Neural cell (in vitro differentiated cells): ENCODE results near the gene HUWE1. TPM values are rescaled to one million over a fixed set of nuclear protein-coding genes. Genes with fewer than 3 reads are reported as not detected.

Source experiments
- H2AFZ ChIP-seq: fragments of 200-600, 300-800 bp; sonication (generic), shearing (Covaris generic); 2 replicates; pipeline ENCODE4 v1.6.0; 2014; ENCODE audit warnings: low read depth, mild to moderate bottlenecking, antibody characterized with exemption, low read length, moderate library complexity
- H3F3A ChIP-seq: fragments of 200-600 bp; shearing (Covaris generic); 2 replicates; pipeline ENCODE4 v1.6.1; 2016; ENCODE audit warnings: mild to moderate bottlenecking, moderate library complexity, mixed read lengths, antibody characterized with exemption, low read length; ENCODE audit not compliant: insufficient read depth, poor library complexity, severe bottlenecking
- H3K27ac ChIP-seq: fragments of 200-600, 300-800 bp; sonication (generic), shearing (Covaris generic); 2 replicates; pipeline ENCODE4 v1.5.1; 2014; ENCODE audit warnings: mild to moderate bottlenecking, low read length, moderate library complexity
- H3K27me3 ChIP-seq: fragments of 300-800, 200-600 bp; sonication (generic), shearing (Covaris generic); 2 replicates; pipeline ENCODE4 v1.6.0; 2014; ENCODE audit warnings: mild to moderate bottlenecking, low read depth, low read length, moderate library complexity; ENCODE audit not compliant: insufficient read depth
- H3K36me3 ChIP-seq: fragments of 300-800, 200-600 bp; sonication (generic), shearing (Covaris generic); 2 replicates; pipeline ENCODE4 v1.5.1; 2014; ENCODE audit warnings: mild to moderate bottlenecking, antibody characterized with exemption, low read length, moderate library complexity; ENCODE audit not compliant: insufficient read depth
- H3K4me2 ChIP-seq: fragments of 300-800, 200-600 bp; sonication (generic), shearing (Covaris generic); 2 replicates; pipeline ENCODE4 v1.6.0; 2014; ENCODE audit warnings: mild to moderate bottlenecking, low read length
- H3K4me3 ChIP-seq: fragments of 300-800, 200-600 bp; sonication (generic), shearing (Covaris generic); 2 replicates; pipeline ENCODE4 v1.5.1; 2014; ENCODE audit warnings: mild to moderate bottlenecking, low read length, moderate library complexity
- H3K79me2 ChIP-seq: fragments of 200-600 bp; shearing (Covaris generic); replicated peaks from 2 replicates; pipeline ENCODE4 v1.6.0; 2014; ENCODE audit warnings: mild to moderate bottlenecking, low read length, moderate library complexity; ENCODE audit not compliant: insufficient read depth
- H3K9ac ChIP-seq: fragments of 300-800, 200-600 bp; sonication (generic), shearing (Covaris generic); 2 replicates; pipeline ENCODE4 v1.6.1; 2016; ENCODE audit warnings: mild to moderate bottlenecking, low read length, mixed read lengths
- H3K9me2 ChIP-seq: fragments of 200-600 bp; shearing (Covaris generic); 2 replicates; pipeline ENCODE4 v1.6.1; 2016; ENCODE audit warnings: mild to moderate bottlenecking, low read length, mixed read lengths; ENCODE audit not compliant: insufficient read depth
- H3K9me3 ChIP-seq: fragments of 200-600, 300-800 bp; sonication (generic), shearing (Covaris generic); 2 replicates; pipeline ENCODE4 v1.6.1; 2016; ENCODE audit warnings: mild to moderate bottlenecking, mixed run types, low read length, moderate library complexity, mixed read lengths
- H4K20me1 ChIP-seq: fragments of 200-600 bp; shearing (Covaris generic); 2 replicates; pipeline ENCODE4 v1.6.1; 2016; ENCODE audit warnings: mild to moderate bottlenecking, mixed run types; ENCODE audit not compliant: insufficient read depth
- CTCF ChIP-seq: fragments of 450-650 bp; IDR thresholded peaks from 2 replicates; pipeline ENCODE4 v1.5.1; 2014; ENCODE audit warnings: antibody characterized with exemption, mild to moderate bottlenecking, moderate library complexity; ENCODE audit not compliant: poor library complexity, severe bottlenecking
- EP300 ChIP-seq: fragments of 450-650 bp; conservative IDR thresholded peaks from 2 replicates; pipeline ENCODE4 v1.6.1; 2014; ENCODE audit warnings: antibody characterized with exemption, mild to moderate bottlenecking, moderate library complexity; ENCODE audit not compliant: poor library complexity, severe bottlenecking
- EZH2 ChIP-seq: fragments of 200-600, 300-800 bp; shearing (Covaris generic), sonication (generic); IDR thresholded peaks from 2 replicates; pipeline ENCODE4 v1.6.1; 2014; ENCODE audit warnings: antibody characterized with exemption, low read length, borderline replicate concordance, mild to moderate bottlenecking; ENCODE audit not compliant: insufficient read depth, poor library complexity, severe bottlenecking
- MXI1 ChIP-seq: fragments of 450-650 bp; conservative IDR thresholded peaks from 2 replicates; pipeline ENCODE4 v1.6.1; 2014; ENCODE audit warnings: antibody characterized with exemption, mild to moderate bottlenecking; ENCODE audit not compliant: poor library complexity, severe bottlenecking
- POLR2AphosphoS5 ChIP-seq: IDR thresholded peaks from 2 replicates; pipeline ENCODE4 v1.6.1; 2012
- RAD21 ChIP-seq: fragments of 450-650 bp; conservative IDR thresholded peaks from 2 replicates; pipeline ENCODE4 v1.6.1; 2014; ENCODE audit warnings: antibody characterized with exemption, mild to moderate bottlenecking, moderate library complexity
- REST ChIP-seq: IDR thresholded peaks from 2 replicates; pipeline ENCODE4 v1.6.1; 2012; ENCODE audit warnings: borderline replicate concordance
- SMC3 ChIP-seq: fragments of 450-650 bp; conservative IDR thresholded peaks from 2 replicates; pipeline ENCODE4 v1.6.1; 2014; ENCODE audit warnings: antibody characterized with exemption, mild to moderate bottlenecking, moderate library complexity; ENCODE audit not compliant: poor library complexity
- TAF1 ChIP-seq: IDR thresholded peaks from 2 replicates; pipeline ENCODE4 v1.6.1; 2012; ENCODE audit warnings: low read depth
- polyA plus RNA-seq: library from polyadenylated mRNA; depleted of rRNA; stranded (reverse); fragments of >200 nt; gene quantifications from 2 replicates; pipeline ENCODE4 v1.2.3, GENCODE V29; 2014

Gene HUWE1
- polyA plus RNA-seq, 1 donor from 2014 or later, result 25.0 TPM

GRCh38 chrX:53642337-53642736 is 44.2 kb downstream of the HUWE1 start:
- H3K9me3 ChIP-seq, result no peaks in the 10 kb centered on the region
- H3K4me2 ChIP-seq, result no peak overlapping the region
- TF ChIP-seq MXI1 (no peak), SMC3 (no peak), TAF1 (no peak), CTCF (no peak), REST (no peak), POLR2AphosphoS5 (no peak), EZH2 (no peak), RAD21 (no peak), EP300 (no peak)
- no peak overlapping the region for H3K27ac ChIP-seq
- no peaks in the 10 kb centered on the region for H3K9me2 ChIP-seq
- no peaks in the 10 kb centered on the region for H3K36me3 ChIP-seq
- H4K20me1 ChIP-seq, result no peaks in the 10 kb centered on the region
- no peaks in the 10 kb centered on the region for H3K79me2 ChIP-seq
- H3K27me3 ChIP-seq, result no peaks in the 10 kb centered on the region
- no peak overlapping the region for H3K9ac ChIP-seq
- H3F3A ChIP-seq, result no peaks in the 10 kb centered on the region
- H2AFZ ChIP-seq, result no peak overlapping the region
- H3K4me3 ChIP-seq, result no peak overlapping the region

GRCh38 chrX:53639257-53639656 is 47.3 kb downstream of the HUWE1 start:
- Histone ChIP-seq H3K36me3 (no peaks in the 10 kb centered on the region), H3F3A (no peaks in the 10 kb centered on the region), H4K20me1 (no peaks in the 10 kb centered on the region), H3K4me2 (no peak overlapping the region), H3K9me3 (no peaks in the 10 kb centered on the region), H3K27me3 (no peaks in the 10 kb centered on the region), H3K79me2 (no peaks in the 10 kb centered on the region), H2AFZ (no peak overlapping the region), H3K27ac (no peak overlapping the region), H3K9ac (no peak overlapping the region), H3K4me3 (no peak overlapping the region), H3K9me2 (no peaks in the 10 kb centered on the region)
- no peak for TF ChIP-seq EP300
- TF ChIP-seq REST, result no peak
- TF ChIP-seq RAD21, result no peak
- TF ChIP-seq MXI1, result no peak
- TF ChIP-seq POLR2AphosphoS5, result no peak
- TF ChIP-seq CTCF, result no peak
- TF ChIP-seq SMC3, result no peak
- no peak for TF ChIP-seq EZH2
- TF ChIP-seq TAF1, result no peak
